Ishikawa (cell line): ENCODE data around the gene ERBB3.
A peak's percentile ranks its signal among the peaks of the same experiment; 100 is the strongest.

Experiments used
- CEBPB ChIP-seq: IDR thresholded peaks from 2 replicates; pipeline ENCODE4 v1.6.1; 2012
- CREB1 ChIP-seq: IDR thresholded peaks from 2 replicates; pipeline ENCODE4 v1.6.1; 2012; ENCODE audit warnings: low read depth
- EGR1 ChIP-seq: IDR thresholded peaks from 2 replicates; pipeline ENCODE4 v1.6.1; 2012
- EP300 ChIP-seq: IDR thresholded peaks from 2 replicates; pipeline ENCODE4 v1.6.1; 2012; ENCODE audit warnings: borderline replicate concordance
- FOXM1 ChIP-seq: IDR thresholded peaks from 2 replicates; pipeline ENCODE4 v1.6.1; 2012; ENCODE audit warnings: low read depth, borderline replicate concordance
- MAX ChIP-seq: IDR thresholded peaks from 2 replicates; pipeline ENCODE4 v1.6.1; 2012
- NFIC ChIP-seq: IDR thresholded peaks from 2 replicates; pipeline ENCODE4 v1.6.1; 2012
- RAD21 ChIP-seq: IDR thresholded peaks from 2 replicates; pipeline ENCODE4 v1.6.1; 2012; ENCODE audit warnings: low read depth
- REST ChIP-seq: IDR thresholded peaks from 2 replicates; pipeline ENCODE4 v1.6.1; 2012; ENCODE audit warnings: low read depth, mild to moderate bottlenecking
- TAF1 ChIP-seq: IDR thresholded peaks from 2 replicates; pipeline ENCODE4 v1.6.1; 2012; ENCODE audit warnings: low read depth, mild to moderate bottlenecking
- TCF12 ChIP-seq: IDR thresholded peaks from 2 replicates; pipeline ENCODE4 v1.6.1; 2012; ENCODE audit warnings: low read depth
- TEAD4 ChIP-seq: IDR thresholded peaks from 2 replicates; pipeline ENCODE4 v1.6.1; 2012
- YY1 ChIP-seq: IDR thresholded peaks from 2 replicates; pipeline ENCODE4 v1.6.1; 2012; ENCODE audit warnings: low read depth
- ZBTB7A ChIP-seq: IDR thresholded peaks from 2 replicates; pipeline ENCODE4 v1.6.1; 2012; ENCODE audit warnings: low read depth
- TF ChIP-seq, protein P1 (sequence below): IDR thresholded peaks from 2 replicates; pipeline ENCODE4 v1.6.1; 2012

The ERBB3 gene

DNA sequence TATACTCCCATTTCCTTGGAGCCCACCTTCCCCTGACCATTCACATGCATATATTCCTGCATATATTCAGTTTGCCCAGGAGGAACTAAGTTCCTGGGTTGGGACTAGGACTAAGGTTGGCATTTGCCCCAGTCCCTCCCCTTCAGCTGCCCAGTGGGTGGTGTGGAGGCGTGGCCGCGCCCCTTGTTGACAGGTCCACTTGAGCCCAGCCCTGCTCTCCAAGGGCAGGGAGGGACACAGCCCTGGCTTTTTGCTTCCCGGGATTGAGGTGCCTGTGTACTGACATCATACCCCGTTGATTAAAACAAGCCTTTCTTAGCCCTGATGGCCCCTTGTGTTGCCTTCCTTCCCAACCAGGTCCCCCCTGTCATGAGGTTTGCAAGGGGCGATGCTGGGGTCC is 7.3 kb downstream of the ERBB3 start:
- TF ChIP-seq YY1 (no peak), MAX (peak; percentile 41; the same call in 1 of the 2 replicates)

DNA sequence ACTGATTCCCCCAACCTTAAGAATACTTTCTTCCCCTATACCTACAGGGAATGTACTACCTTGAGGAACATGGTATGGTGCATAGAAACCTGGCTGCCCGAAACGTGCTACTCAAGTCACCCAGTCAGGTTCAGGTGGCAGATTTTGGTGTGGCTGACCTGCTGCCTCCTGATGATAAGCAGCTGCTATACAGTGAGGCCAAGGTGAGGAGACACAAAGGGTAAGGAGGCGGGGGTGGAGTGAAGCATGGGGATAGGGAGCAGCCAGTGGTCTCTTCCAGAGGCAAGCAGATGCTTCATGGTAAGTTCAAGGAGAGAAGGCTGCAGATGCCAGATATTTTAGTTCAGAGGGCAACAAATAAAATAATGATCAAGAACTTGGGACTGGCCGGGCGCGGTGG is 17.8 kb downstream of the ERBB3 start:
- no peak for TF ChIP-seq NFIC
- no peak for TF ChIP-seq MAX
- TF ChIP-seq YY1 = no peak
- TF ChIP-seq ZBTB7A = no peak
- no peak for TF ChIP-seq REST
- no peak for TF ChIP-seq EP300
- no peak for TF ChIP-seq TEAD4
- TF ChIP-seq RAD21 = no peak
- no peak for TF ChIP-seq TCF12
- TF ChIP-seq CEBPB = no peak
- no peak for TF ChIP-seq CREB1
- TF ChIP-seq, protein P1, sequence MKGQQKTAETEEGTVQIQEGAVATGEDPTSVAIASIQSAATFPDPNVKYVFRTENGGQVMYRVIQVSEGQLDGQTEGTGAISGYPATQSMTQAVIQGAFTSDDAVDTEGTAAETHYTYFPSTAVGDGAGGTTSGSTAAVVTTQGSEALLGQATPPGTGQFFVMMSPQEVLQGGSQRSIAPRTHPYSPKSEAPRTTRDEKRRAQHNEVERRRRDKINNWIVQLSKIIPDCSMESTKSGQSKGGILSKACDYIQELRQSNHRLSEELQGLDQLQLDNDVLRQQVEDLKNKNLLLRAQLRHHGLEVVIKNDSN = no peak
- no peak for TF ChIP-seq EGR1
- no peak for TF ChIP-seq FOXM1
- no peak for TF ChIP-seq TAF1

DNA sequence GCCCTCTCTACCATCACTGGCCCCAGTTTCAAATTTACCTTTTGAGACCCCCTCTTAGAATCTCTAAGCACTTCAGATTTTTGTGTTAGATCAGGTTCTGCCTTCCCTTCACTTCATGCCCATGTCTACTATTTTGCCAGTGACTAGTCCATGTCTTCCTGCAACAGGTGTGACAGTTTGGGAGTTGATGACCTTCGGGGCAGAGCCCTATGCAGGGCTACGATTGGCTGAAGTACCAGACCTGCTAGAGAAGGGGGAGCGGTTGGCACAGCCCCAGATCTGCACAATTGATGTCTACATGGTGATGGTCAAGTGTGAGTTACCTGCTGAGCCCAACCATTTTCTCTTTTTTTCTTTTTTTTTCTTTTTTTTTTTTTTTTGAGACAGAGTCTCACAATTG is 18.6 kb downstream of the ERBB3 start:
- TF ChIP-seq CREB1 = no peak
- TF ChIP-seq EGR1 = no peak
- TF ChIP-seq, protein P1 = no peak
- no peak for TF ChIP-seq RAD21
- TF ChIP-seq NFIC = no peak
- no peak for TF ChIP-seq REST
- TF ChIP-seq FOXM1 = no peak
- no peak for TF ChIP-seq MAX
- no peak for TF ChIP-seq TEAD4

- TF ChIP-seq CREB1 (no peak), EGR1 (no peak)
These were observed 19.8 kb downstream of the ERBB3 start for GRCh38 chr12:56099787-56100186.

- no peak for TF ChIP-seq MAX
- TF ChIP-seq, protein P1 = no peak
- no peak for TF ChIP-seq TAF1
These were observed 21.1 kb downstream of the ERBB3 start for GRCh38 chr12:56101045-56101444.

DNA sequence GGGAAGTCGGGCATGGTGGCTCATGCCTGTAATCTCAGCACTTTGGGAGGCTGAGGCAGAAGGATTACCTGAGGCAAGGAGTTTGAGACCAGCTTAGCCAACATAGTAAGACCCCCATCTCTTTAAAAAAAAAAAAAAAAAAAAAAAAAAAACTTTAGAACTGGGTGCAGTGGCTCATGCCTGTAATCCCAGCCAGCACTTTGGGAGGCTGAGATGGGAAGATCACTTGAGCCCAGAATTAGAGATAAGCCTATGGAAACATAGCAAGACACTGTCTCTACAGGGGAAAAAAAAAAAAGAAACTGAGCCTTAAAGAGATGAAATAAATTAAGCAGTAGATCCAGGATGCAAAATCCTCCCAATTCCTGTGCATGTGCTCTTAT is 22.7 kb downstream of the ERBB3 start:
- no peak for TF ChIP-seq EGR1
- TF ChIP-seq, protein P1 = no peak
